CD4-positive, alpha-beta T cell treated with Interleukin-6 for 4 hours (primary cell): ENCODE measurements around the gene GOLM1.
A peak's percentile ranks its signal among the peaks of the same experiment; 100 is the strongest.
"Not testable (repeated sequence)": the region's sequence is repeated elsewhere in the genome, so short reads cannot be mapped to it uniquely, and the experiment has no call there.

Experiments
- DNase-seq: peaks from one replicate; pipeline ENCODE4 v3.0.0-alpha.2; 2020; ENCODE audit warnings: mixed read lengths

GOLM1 gene, protein sequence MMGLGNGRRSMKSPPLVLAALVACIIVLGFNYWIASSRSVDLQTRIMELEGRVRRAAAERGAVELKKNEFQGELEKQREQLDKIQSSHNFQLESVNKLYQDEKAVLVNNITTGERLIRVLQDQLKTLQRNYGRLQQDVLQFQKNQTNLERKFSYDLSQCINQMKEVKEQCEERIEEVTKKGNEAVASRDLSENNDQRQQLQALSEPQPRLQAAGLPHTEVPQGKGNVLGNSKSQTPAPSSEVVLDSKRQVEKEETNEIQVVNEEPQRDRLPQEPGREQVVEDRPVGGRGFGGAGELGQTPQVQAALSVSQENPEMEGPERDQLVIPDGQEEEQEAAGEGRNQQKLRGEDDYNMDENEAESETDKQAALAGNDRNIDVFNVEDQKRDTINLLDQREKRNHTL

GRCh38 chr9:86098824-86099700, at the start of gene GOLM1:
Gene GOLM1, minus strand, starts transcription at chr9:86099558. Its CDS starts 20,238 bp downstream, at chr9:86079320.
- DNase-seq = peak; percentile 8

GRCh38 chr9:86146671-86147070, 47.3 kb upstream of the GOLM1 start:
- not testable (repeated sequence) for DNase-seq

DNA sequence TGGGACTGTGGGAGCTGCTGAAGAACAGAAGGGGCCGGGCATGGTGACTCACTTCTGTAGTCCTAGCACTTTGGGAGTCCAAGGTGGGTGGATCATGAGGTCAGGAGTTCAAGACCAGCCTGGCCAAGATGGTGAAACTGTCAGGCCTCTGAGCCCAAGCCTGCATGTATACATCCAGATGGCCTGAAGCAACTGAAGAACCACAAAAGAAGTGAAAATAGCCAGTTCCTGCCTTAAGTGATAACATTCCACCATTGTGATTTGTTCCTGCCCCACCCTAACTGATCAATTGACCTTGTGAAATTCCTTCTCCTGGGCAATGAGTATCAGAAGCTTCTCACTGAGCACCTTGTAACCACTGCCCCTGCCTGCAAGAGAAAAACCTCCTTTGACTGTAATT, 46.6 kb upstream of the GOLM1 start:
- DNase-seq = not testable (repeated sequence)

GRCh38 chr9:86142973-86143372, 43.6 kb upstream of the GOLM1 start:
- DNase-seq = no peak

- DNase-seq = no peak
Measured at GRCh38 chr9:86141843-86142242, 42.5 kb upstream of the GOLM1 start.

GRCh38 chr9:86135371-86135770, 36.0 kb upstream of the GOLM1 start:
- no peak for DNase-seq

DNA sequence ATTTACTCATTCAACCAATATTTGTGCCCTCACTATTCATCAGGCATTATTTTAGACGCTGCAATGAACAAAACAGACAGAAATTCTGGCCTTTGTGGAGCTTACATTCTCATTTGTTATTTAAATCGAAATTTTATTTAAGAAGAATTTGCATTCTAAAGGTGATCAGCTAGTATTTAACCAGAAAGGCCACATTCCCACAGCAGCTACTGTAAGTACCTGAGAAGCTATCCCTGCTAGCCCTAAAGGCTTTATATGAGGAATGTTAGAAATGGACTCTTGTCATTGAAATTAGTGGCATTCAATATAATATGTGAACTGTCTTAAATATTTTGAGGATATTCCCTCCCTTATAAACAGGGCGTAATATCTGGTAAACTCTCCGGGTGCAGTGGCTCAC, 35.0 kb upstream of the GOLM1 start:
- no peak for DNase-seq

GRCh38 chr9:86128235-86128822, 29.0 kb upstream of the GOLM1 start:
- DNase-seq = no peak

GRCh38 chr9:86126998-86127972, 27.9 kb upstream of the GOLM1 start:
- no peak for DNase-seq

DNA sequence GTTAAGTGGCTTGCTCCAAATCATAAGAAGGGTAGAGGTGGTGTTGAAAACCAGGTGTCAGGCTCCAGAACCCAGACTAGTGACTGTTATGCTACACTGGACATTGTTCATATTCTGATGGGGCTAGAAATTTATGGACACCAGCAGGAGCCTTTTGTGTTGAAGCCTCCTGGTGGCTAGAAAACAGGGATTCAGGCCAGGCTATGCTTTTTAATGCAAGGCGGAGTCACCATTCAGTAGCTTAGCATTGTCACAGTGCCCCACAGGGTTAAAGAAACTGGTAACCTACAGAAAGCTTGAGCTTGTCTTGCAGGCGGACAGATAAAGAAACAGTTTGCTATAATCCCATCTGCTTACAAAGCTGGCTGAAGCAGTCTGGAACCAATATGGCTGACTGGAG, 23.0 kb upstream of the GOLM1 start:
- no peak for DNase-seq

- DNase-seq = no peak
Measured at GRCh38 chr9:86119457-86119856, 20.1 kb upstream of the GOLM1 start.

DNA sequence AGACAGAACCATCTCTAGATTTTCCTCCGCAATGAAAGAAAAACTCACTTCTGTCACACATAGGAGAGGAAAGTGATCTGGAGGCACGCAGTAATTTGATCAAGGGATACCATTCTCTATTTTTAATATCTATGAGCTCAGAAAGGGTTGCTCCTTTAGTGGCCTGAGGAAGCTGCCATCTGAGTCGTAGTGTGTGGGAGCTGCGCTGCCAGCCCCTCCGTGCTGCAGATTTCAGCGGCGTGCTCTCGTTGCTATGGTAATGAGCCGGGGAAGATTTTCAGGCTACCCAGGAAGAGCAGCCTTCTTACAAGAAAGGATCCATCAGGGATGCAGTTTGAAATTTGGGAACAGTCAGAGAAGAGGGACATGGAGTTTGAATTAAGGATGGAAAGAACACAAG, 17.1 kb upstream of the GOLM1 start:
- DNase-seq = no peak

DNA sequence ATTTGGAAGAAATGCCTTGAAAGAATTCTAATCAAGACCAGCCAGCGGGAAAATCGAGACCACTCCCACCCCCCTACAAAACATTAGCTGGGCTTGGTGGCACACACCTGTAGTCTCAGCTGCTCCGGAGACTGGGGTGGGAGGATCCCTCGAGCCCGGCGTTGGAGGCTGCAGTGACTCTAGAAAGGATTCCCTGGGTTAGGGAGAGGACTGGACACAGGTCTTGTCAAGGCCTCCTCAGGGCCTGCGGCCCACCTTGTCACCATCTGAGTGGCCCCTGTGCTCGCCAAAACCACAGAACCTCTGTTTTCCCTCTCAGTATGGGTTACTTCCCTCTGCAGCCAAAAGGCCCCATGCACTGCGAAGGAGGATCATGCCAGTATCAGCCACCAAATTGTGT, 16.5 kb upstream of the GOLM1 start:
- DNase-seq = no peak

DNA sequence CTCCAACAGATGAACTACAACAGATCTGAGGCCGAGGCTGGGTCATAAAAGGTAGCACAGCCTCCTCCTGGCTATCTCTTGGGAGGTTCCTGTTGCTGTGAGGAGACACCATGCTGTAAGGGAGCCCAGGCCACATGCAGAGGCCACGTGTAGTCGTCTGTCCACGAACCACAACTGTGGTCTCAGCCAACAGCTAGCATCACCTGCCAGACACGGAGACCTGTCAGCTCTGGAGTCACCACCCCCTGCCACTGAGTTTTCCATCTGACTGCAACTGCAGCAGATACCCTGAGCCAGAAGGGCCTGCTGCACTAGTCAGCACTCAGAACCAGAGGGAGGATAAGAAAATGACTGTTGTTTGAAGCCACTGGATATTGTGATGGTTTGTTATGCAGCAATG, 12.7 kb upstream of the GOLM1 start:
- DNase-seq = no peak

DNA sequence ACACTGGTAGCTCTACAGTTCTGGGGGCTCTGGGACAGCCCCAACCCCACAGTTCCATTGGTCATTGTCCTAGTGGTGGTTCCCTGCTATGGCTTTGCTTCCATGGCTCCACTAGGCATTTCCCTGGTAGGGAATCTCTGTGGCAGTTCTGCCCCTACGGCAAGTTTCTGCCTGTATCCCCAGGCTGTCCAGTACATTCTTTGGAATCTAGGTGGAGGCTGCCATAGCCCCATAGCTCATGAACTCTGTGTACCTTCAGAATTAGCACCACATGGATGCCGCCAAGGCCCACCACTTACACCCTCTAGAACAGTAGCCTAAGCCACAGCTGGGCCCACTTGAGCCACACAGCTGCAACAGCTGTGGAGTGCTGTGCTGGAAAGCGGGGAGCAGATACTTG, 3.3 kb upstream of the GOLM1 start:
- no peak for DNase-seq

GRCh38 chr9:86099701-86100364, 475 bp upstream of the GOLM1 start:
- DNase-seq = peak; percentile 6

GRCh38 chr9:86097510-86098224, 1.7 kb downstream of the GOLM1 start:
- DNase-seq = no peak

- no peak for DNase-seq
Measured at GRCh38 chr9:86096386-86096785, 3.0 kb downstream of the GOLM1 start.

DNA sequence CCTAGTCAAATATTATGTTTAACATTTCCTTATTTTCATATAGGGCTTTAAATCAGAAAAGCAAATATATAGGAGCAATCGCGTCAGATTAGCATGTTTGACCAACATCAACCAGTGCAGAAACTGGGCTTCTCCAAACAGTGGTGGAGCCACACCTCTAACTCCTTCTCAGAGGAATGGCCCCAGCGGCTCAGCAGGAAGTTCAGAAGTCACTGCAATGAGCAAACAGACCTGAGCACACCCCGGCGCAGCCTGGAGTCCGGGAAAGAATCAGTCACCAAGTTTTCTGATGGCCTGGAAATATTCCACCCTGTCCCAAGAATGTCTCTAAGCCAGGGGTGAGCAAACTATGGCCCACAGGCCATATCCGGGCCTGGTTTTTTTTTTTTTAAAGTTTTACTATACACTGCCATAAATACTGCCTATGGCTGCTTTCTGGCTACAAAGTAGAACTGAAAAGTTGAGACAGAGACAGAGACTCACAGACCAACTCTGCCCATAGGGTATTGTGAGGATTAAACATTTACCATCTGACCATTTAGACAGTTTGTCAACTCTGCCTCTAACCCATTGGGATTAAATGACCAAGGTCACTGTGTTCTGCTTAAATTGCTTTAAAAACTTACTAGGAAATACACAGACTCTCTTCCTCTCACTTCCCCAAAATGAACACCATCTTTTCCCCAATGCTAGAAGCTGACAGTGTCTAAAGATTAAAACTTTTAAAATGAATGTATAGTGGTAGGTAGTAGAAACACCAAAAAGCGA, 5.4 kb downstream of the GOLM1 start:
- no peak for DNase-seq

GRCh38 chr9:86091477-86091876, 7.9 kb downstream of the GOLM1 start:
- no peak for DNase-seq
